Stomach smooth muscle (tissue), 2 donors: ENCODE measurements around the gene SBSN.

Source experiments
- H3K27ac ChIP-seq: one replicate; pipeline ENCODE4 v1.7.0; 2013; ENCODE audit warnings: mild to moderate bottlenecking, low read length, inconsistent platforms
- H3K27me3 ChIP-seq, 2 donors: one replicate each; pipeline ENCODE4 v1.7.0; 2013; ENCODE audit warnings: low read length in 2 of 2; ENCODE audit not compliant: insufficient read depth in 2 of 2, control insufficient read depth in 1 of 2
- H3K36me3 ChIP-seq, 2 donors: one replicate each; pipeline ENCODE4 v1.7.0; 2013; ENCODE audit warnings: low read length in 2 of 2; ENCODE audit not compliant: control insufficient read depth in 2 of 2, insufficient read depth in 2 of 2
- H3K4me1 ChIP-seq: one replicate; pipeline ENCODE4 v1.7.0; 2013; ENCODE audit warnings: low read length; ENCODE audit not compliant: control insufficient read depth, insufficient read depth
- H3K4me3 ChIP-seq, 2 donors: one replicate each; pipeline ENCODE4 v1.7.0; 2013; ENCODE audit warnings: low read length in 2 of 2
- H3K9ac ChIP-seq, 2 donors: one replicate each; pipeline ENCODE4 v1.7.0; 2013; ENCODE audit warnings: low read length in 2 of 2, mild to moderate bottlenecking in 1 of 2
- H3K9me3 ChIP-seq, 2 donors: one replicate each; pipeline ENCODE4 v1.7.0; 2013; ENCODE audit warnings: low read length in 2 of 2; ENCODE audit not compliant: control insufficient read depth in 2 of 2
- donor health status: healthy.
- donor health status: Pancreatic carcinoma.

SBSN gene

GRCh38 chr19:35528218-35529038 lies at the start of gene SBSN:
TSS of gene SBSN (minus strand) at chr19:35528311. CDS start at chr19:35528281, 30 bp downstream.
- Histone ChIP-seq H3K27me3 (peaks cover 40 to 49% of the 10 kb centered on the region in 2 donors), H3K4me3 (no peak within 1 kb of the TSS)

GRCh38 chr19:35571406-35571965 lies 43.4 kb upstream of the SBSN start:
- H3K9ac ChIP-seq, result no peak overlapping the region
- H3K4me3 ChIP-seq, result no peak overlapping the region

More at GRCh38 chr19:35528218-35529038, at the start of gene SBSN:
- Histone ChIP-seq H3K9me3 (no peaks in the 10 kb centered on the region), H3K27ac (no peak within 1 kb of the TSS), H3K9ac (no peak within 1 kb of the TSS), H3K36me3 (no peaks in the 10 kb centered on the region), H3K4me1 (peaks cover under 1% of the 10 kb centered on the region)

GRCh38 chr19:35569281-35569781 lies 41.2 kb upstream of the SBSN start:
- H3K4me1 ChIP-seq, result no peaks in the 10 kb centered on the region
- no peaks in the 10 kb centered on the region for H3K36me3 ChIP-seq

More at GRCh38 chr19:35571406-35571965, 43.4 kb upstream of the SBSN start:
- H3K27me3 ChIP-seq, result peaks cover 0 to 4% of the 10 kb centered on the region in 2 donors
- H3K36me3 ChIP-seq, result no peaks in the 10 kb centered on the region
- no peaks in the 10 kb centered on the region for H3K4me1 ChIP-seq
- peaks cover 9 to 10% of the 10 kb centered on the region in 2 donors for H3K9me3 ChIP-seq
- H3K27ac ChIP-seq, result no peak overlapping the region

GRCh38 chr19:35566738-35567137 lies 38.6 kb upstream of the SBSN start:
- H3K9ac ChIP-seq, result no peak overlapping the region
- no peaks in the 10 kb centered on the region for H3K36me3 ChIP-seq
- no peak overlapping the region for H3K27ac ChIP-seq
- peaks cover 4 to 12% of the 10 kb centered on the region in 2 donors for H3K27me3 ChIP-seq
- no peaks in the 10 kb centered on the region for H3K9me3 ChIP-seq
- no peaks in the 10 kb centered on the region for H3K4me1 ChIP-seq
- H3K4me3 ChIP-seq, result no peak overlapping the region

More at GRCh38 chr19:35569281-35569781, 41.2 kb upstream of the SBSN start:
- Histone ChIP-seq H3K9me3 (peaks cover 0 to 2% of the 10 kb centered on the region in 2 donors), H3K27ac (no peak overlapping the region), H3K9ac (no peak overlapping the region), H3K4me3 (no peak overlapping the region), H3K27me3 (peaks cover 0 to 9% of the 10 kb centered on the region in 2 donors)

GRCh38 chr19:35565016-35565856 lies 37.1 kb upstream of the SBSN start:
- Histone ChIP-seq H3K27me3 (peaks cover 7 to 13% of the 10 kb centered on the region in 2 donors), H3K9me3 (no peaks in the 10 kb centered on the region), H3K4me1 (no peaks in the 10 kb centered on the region), H3K9ac (no peak overlapping the region), H3K36me3 (no peaks in the 10 kb centered on the region), H3K4me3 (no peak overlapping the region), H3K27ac (no peak overlapping the region)

- Histone ChIP-seq H3K4me1 (peaks cover 1% of the 10 kb centered on the region), H3K36me3 (no peaks in the 10 kb centered on the region), H3K9me3 (no peaks in the 10 kb centered on the region), H3K27ac (no peak within 1 kb of the TSS), H3K27me3 (peaks cover 25 to 30% of the 10 kb centered on the region in 2 donors), H3K4me3 (no peak within 1 kb of the TSS), H3K9ac (no peak within 1 kb of the TSS)
These were observed 35.2 kb upstream of the SBSN start, which contains the start of gene ATP4A for GRCh38 chr19:35563207-35563829. TSS of gene ATP4A (minus strand) at chr19:35563658. CDS start at chr19:35563629, 29 bp downstream.

GRCh38 chr19:35562776-35563175 lies 34.7 kb upstream of the SBSN start:
- Histone ChIP-seq H3K4me1 (peaks cover 5% of the 10 kb centered on the region), H3K4me3 (no peak overlapping the region), H3K27me3 (peaks cover 29 to 31% of the 10 kb centered on the region in 2 donors), H3K36me3 (no peaks in the 10 kb centered on the region), H3K9me3 (no peaks in the 10 kb centered on the region), H3K27ac (no peak overlapping the region), H3K9ac (no peak overlapping the region)

GRCh38 chr19:35562336-35562735 lies 34.2 kb upstream of the SBSN start:
- H3K36me3 ChIP-seq, result no peaks in the 10 kb centered on the region
- H3K9ac ChIP-seq, result no peak overlapping the region
- peaks cover 29 to 32% of the 10 kb centered on the region in 2 donors for H3K27me3 ChIP-seq
- no peak overlapping the region for H3K4me3 ChIP-seq
- H3K27ac ChIP-seq, result no peak overlapping the region
- no peaks in the 10 kb centered on the region for H3K9me3 ChIP-seq
- H3K4me1 ChIP-seq, result peaks cover 6% of the 10 kb centered on the region

GRCh38 chr19:35561436-35561835 lies 33.3 kb upstream of the SBSN start:
- Histone ChIP-seq H3K27me3 (peaks cover 29 to 40% of the 10 kb centered on the region in 2 donors), H3K36me3 (no peaks in the 10 kb centered on the region), H3K27ac (no peak overlapping the region), H3K4me3 (no peak overlapping the region), H3K4me1 (peaks cover 7% of the 10 kb centered on the region), H3K9ac (no peak overlapping the region), H3K9me3 (no peaks in the 10 kb centered on the region)

- Histone ChIP-seq H3K27ac (no peak overlapping the region), H3K27me3 (peaks cover 29 to 45% of the 10 kb centered on the region in 2 donors), H3K4me1 (peaks cover 7% of the 10 kb centered on the region), H3K9me3 (no peaks in the 10 kb centered on the region), H3K36me3 (no peaks in the 10 kb centered on the region), H3K9ac (no peak overlapping the region), H3K4me3 (no peak overlapping the region)
These were observed 32.6 kb upstream of the SBSN start for GRCh38 chr19:35560677-35561076.
